IMR-90 (cell line): ENCODE data around the gene FOXK2. TPM values are rescaled to one million over a fixed set of nuclear protein-coding genes. Genes with fewer than 3 reads are reported as not detected.
A peak's percentile ranks its signal among the peaks of the same experiment; 100 is the strongest.

ENCODE experiments used
- ATAC-seq: fragments of 200-7000 bp; cut with Tn5 transposase; 2 replicates; pipeline ENCODE4 v1.9.1; 2020; ENCODE audit warnings: low read depth, mild to moderate bottlenecking, moderate library complexity
- BruUV-seq: library from RNA; stranded (reverse); fragments of 400-500 nt; replicated peaks from 2 replicates; lab custom pipeline; 2021; lab: Mats Ljungman, UMichigan
- CTCF ChIA-PET: fragments of 300-600 bp; formaldehyde crosslinking; extraction: SDS; loops from one replicate; lab custom pipeline; 2021; ENCODE audit warnings: antibody characterized with exemption; lab: Yijun Ruan, JAX
- POLR2A ChIA-PET: fragments of 300-600 bp; sonication (Branson Sonifier 250); formaldehyde crosslinking; loops from one replicate; lab custom pipeline; 2022; ENCODE audit warnings: antibody characterized with exemption; ENCODE audit not compliant: unreplicated experiment; lab: Charles Lee
- DNase-seq: peaks from one replicate; pipeline ENCODE4 v3.0.0; 2013
- H2AFZ ChIP-seq: replicated peaks from 2 replicates; pipeline ENCODE3; 2013; ENCODE audit warnings: low read length, mild to moderate bottlenecking; ENCODE audit not compliant: poor library complexity
- H2AK5ac ChIP-seq: 2 replicates; pipeline ENCODE4 v1.6.1; 2013; ENCODE audit warnings: low read depth, low read length, inconsistent platforms
- H2AK9ac ChIP-seq: replicated peaks from 2 replicates; pipeline ENCODE3; 2013; ENCODE audit warnings: mild to moderate bottlenecking, low read depth, low read length, moderate library complexity; ENCODE audit not compliant: poor library complexity
- H2BK120ac ChIP-seq: 2 replicates; pipeline ENCODE4 v1.6.1; 2013; ENCODE audit warnings: low read depth, low read length, inconsistent platforms
- H2BK15ac ChIP-seq: 3 replicates; pipeline ENCODE4 v1.6.1; 2013; ENCODE audit warnings: low read depth, low read length, inconsistent platforms
- H2BK20ac ChIP-seq: 2 replicates; pipeline ENCODE4 v1.6.1; 2013; ENCODE audit warnings: low read depth, mild to moderate bottlenecking, inconsistent platforms, low read length, moderate library complexity
- H2BK5ac ChIP-seq: 2 replicates; pipeline ENCODE4 v1.6.1; 2013; ENCODE audit warnings: mild to moderate bottlenecking, low read depth, low read length, inconsistent platforms; ENCODE audit not compliant: poor library complexity, severe bottlenecking
- H3K14ac ChIP-seq: replicated peaks from 2 replicates; pipeline ENCODE4 v1.6.1; 2013; ENCODE audit warnings: low read depth, low read length, inconsistent platforms
- H3K18ac ChIP-seq: 2 replicates; pipeline ENCODE4 v1.6.1; 2013; ENCODE audit warnings: low read depth, low read length, control low read depth
- H3K23ac ChIP-seq: 2 replicates; pipeline ENCODE4 v1.6.1; 2013; ENCODE audit warnings: low read depth, low read length, inconsistent platforms
- H3K27ac ChIP-seq: 2 replicates; pipeline ENCODE4 v1.5.1; 2013; ENCODE audit warnings: mild to moderate bottlenecking, control low read depth, low read length; ENCODE audit not compliant: insufficient read depth
- H3K27me3 ChIP-seq: 2 replicates; pipeline ENCODE4 v1.6.1; 2013; ENCODE audit warnings: low read length; ENCODE audit not compliant: control insufficient read depth, insufficient read depth
- H3K36me3 ChIP-seq: 2 replicates; pipeline ENCODE4 v1.6.1; 2013; ENCODE audit warnings: low read length, mixed read lengths; ENCODE audit not compliant: control insufficient read depth, insufficient read depth
- H3K4ac ChIP-seq: 2 replicates; pipeline ENCODE4 v1.6.1; 2013; ENCODE audit warnings: low read depth, low read length, inconsistent platforms
- H3K4me1 ChIP-seq: 2 replicates; pipeline ENCODE4 v1.6.1; 2013; ENCODE audit warnings: low read length, mixed read lengths; ENCODE audit not compliant: control insufficient read depth, insufficient read depth
- H3K4me2 ChIP-seq: 2 replicates; pipeline ENCODE4 v1.6.1; 2013; ENCODE audit warnings: low read depth, mild to moderate bottlenecking, control low read depth, low read length, moderate library complexity
- H3K4me3 ChIP-seq: 2 replicates; pipeline ENCODE4 v1.5.1; 2013; ENCODE audit warnings: low read depth, mild to moderate bottlenecking, control low read depth, low read length, moderate library complexity; ENCODE audit not compliant: insufficient read depth
- H3K56ac ChIP-seq: 2 replicates; pipeline ENCODE4 v1.6.1; 2013; ENCODE audit warnings: low read length, inconsistent platforms; ENCODE audit not compliant: insufficient read depth; ENCODE audit errors: extremely low read depth
- H3K79me1 ChIP-seq, 2 experiments: 2 replicates each; pipeline ENCODE4 v1.6.1; 2013; ENCODE audit warnings: low read length in 2 of 2, inconsistent platforms in 1 of 2, low read depth in 1 of 2
- H3K9ac ChIP-seq: 2 replicates; pipeline ENCODE4 v1.6.1; 2013; ENCODE audit warnings: low read depth, low read length, control low read depth
- H3K9me1 ChIP-seq: 2 replicates; pipeline ENCODE4 v1.6.1; 2013; ENCODE audit warnings: low read length, inconsistent platforms; ENCODE audit not compliant: insufficient read depth
- H3K9me3 ChIP-seq: 2 replicates; pipeline ENCODE4 v1.6.1; 2013; ENCODE audit warnings: low read length; ENCODE audit not compliant: control insufficient read depth, insufficient read depth
- H4K20me1 ChIP-seq: 2 replicates; pipeline ENCODE4 v1.6.1; 2013; ENCODE audit warnings: low read length, inconsistent platforms; ENCODE audit not compliant: insufficient read depth
- H4K5ac ChIP-seq: 2 replicates; pipeline ENCODE4 v1.6.1; 2013; ENCODE audit warnings: mild to moderate bottlenecking, low read depth, low read length, control low read depth
- H4K8ac ChIP-seq, 2 experiments: 2 replicates each; pipeline ENCODE4 v1.6.1; 2013; ENCODE audit warnings: low read depth in 2 of 2, low read length in 2 of 2, control low read depth in 1 of 2, inconsistent platforms in 1 of 2
- H4K91ac ChIP-seq: 2 replicates; pipeline ENCODE4 v1.6.1; 2013; ENCODE audit warnings: low read depth, low read length, inconsistent platforms; ENCODE audit not compliant: insufficient read depth
- CEBPB ChIP-seq: IDR thresholded peaks from 2 replicates; pipeline ENCODE4 v1.6.1; 2012; ENCODE audit warnings: low read depth, low read length, improper control_type of control experiment
- FOS ChIP-seq: fragments of 150-350 bp; IDR thresholded peaks from 2 replicates; pipeline ENCODE4 v1.6.1; 2016; ENCODE audit warnings: low read depth, low read length
- MAFK ChIP-seq: IDR thresholded peaks from 2 replicates; pipeline ENCODE4 v1.6.1; 2012; ENCODE audit warnings: low read depth, low read length, improper control_type of control experiment
- MAZ ChIP-seq: IDR thresholded peaks from 2 replicates; pipeline ENCODE4 v1.6.1; 2012; ENCODE audit warnings: low read depth, mild to moderate bottlenecking, low read length, improper control_type of control experiment, moderate library complexity, borderline replicate concordance
- MXI1 ChIP-seq: IDR thresholded peaks from 2 replicates; pipeline ENCODE4 v1.6.1; 2012; ENCODE audit warnings: low read depth, mild to moderate bottlenecking, low read length, moderate library complexity, borderline replicate concordance
- USF2 ChIP-seq: fragments of 150-350 bp; IDR thresholded peaks from 2 replicates; pipeline ENCODE4 v1.6.1; 2017; ENCODE audit warnings: mild to moderate bottlenecking, antibody characterized with exemption, low read length, low read depth
- WGBS, 2 experiments: methylation state at CpG; one replicate each; pipeline versions ENCODE4 v1.1.5 to v1.1.7; 2013; ENCODE audit warnings: missing lambda C conversion rate in 2 of 2; ENCODE audit not compliant: insufficient read length in 1 of 2; ENCODE audit errors: extremely low coverage in 2 of 2; 5-methylcytosine and 5-hydroxymethylcytosine counted together
- dilution Hi-C: fragments of 300-500 bp; cut with HindIII; formaldehyde crosslinking; loops from one replicate; pipeline ENCODE4 v1.14.3; 2018; ENCODE audit warnings: low sequenced_read_pairs; ENCODE audit not compliant: unreplicated experiment
- in situ Hi-C: fragments of 300-500 bp; cut with MboI; formaldehyde crosslinking; loops from 3 replicates; pipeline ENCODE4 v1.14.3; 2019; ENCODE audit warnings: low sequenced_read_pairs, inconsistent platforms, mixed read lengths
- intact Hi-C: fragments of 100-400 bp; cut with micrococcal nuclease; formaldehyde crosslinking; loops from 2 replicates; pipeline ENCODE4 v1.10.0; 2022
- polyA plus RNA-seq, 3 experiments: library from polyadenylated mRNA; depleted of rRNA; stranded (reverse); fragments of >200 nt; gene quantifications; 2 replicates each; pipeline ENCODE4 v1.2.3, GENCODE V29; 2012; ENCODE audit warnings: low replicate concordance in 1 of 3
- total RNA-seq: library from RNA; depleted of rRNA; stranded (reverse); fragments of >200 nt; gene quantifications from 2 replicates; pipeline ENCODE4 v1.2.3, GENCODE V29; 2012

Gene FOXK2
- total and polyA plus RNA-seq, 2 of the 4 experiments (the other 2 are of a cell fraction), result 12.5 to 20.0 TPM

DNA sequence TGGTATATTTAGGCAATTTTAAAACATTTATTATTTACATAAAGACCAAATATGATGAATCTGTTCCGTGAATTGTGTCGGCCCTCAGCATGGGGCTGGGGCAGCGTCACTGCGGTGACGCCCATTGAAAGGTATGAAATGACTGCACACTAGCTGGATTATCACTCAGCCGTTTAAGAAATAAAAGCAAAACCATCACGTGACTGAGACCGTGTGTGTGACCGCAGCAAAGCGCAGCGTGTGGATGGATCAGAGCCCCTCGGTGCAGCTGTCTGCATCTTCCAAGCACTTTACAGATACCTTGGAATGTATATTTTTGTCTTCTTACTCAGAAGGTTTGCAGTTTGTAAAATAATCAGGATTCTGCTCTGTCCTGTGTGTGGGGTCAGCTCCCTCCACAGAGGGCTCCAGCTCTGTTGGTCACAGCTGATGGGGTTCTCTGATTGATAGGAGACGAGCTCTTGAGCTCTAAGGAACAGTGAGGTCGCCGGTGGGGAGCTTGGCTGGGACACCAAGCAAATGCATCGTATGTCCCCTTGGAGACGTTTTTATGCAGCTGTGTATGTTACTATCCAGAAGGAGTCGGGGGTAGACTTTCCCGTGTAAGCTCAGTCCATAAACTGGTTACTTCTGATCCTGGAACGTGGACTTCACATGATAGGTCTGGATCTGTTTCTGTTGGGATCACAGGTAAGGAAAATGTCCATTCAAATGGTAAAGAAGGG lies 83.6 kb downstream of the FOXK2 start:
- Histone ChIP-seq H2BK5ac (no peak overlapping the region), H2BK20ac (no peak overlapping the region), H2AK5ac (no peak overlapping the region), H3K9me3 (no peaks in the 10 kb centered on the region), H2AK9ac (peak overlapping the region; percentile 48), H3K4me1 (peaks cover 7% of the 10 kb centered on the region), H2AFZ (no peak overlapping the region), H3K27me3 (no peaks in the 10 kb centered on the region), H3K27ac (no peak overlapping the region), H3K56ac (no peak overlapping the region), H3K79me1 (peaks cover 23 to 78% of the 10 kb centered on the region in 2 experiments), H4K5ac (no peak overlapping the region), H3K18ac (no peak overlapping the region), H3K23ac (no peak overlapping the region), H3K14ac (no peak overlapping the region), H3K4ac (no peak overlapping the region), H4K91ac (no peak overlapping the region), H3K36me3 (peaks cover 67% of the 10 kb centered on the region), H3K9me1 (peaks cover 11% of the 10 kb centered on the region), H4K8ac (no peak overlapping the region), H3K9ac (no peak overlapping the region), H2BK120ac (no peak overlapping the region), H3K4me2 (no peak overlapping the region), H3K4me3 (no peak overlapping the region), H2BK15ac (no peak overlapping the region), H4K20me1 (peaks cover 12% of the 10 kb centered on the region)
- ChIA-PET CTCF (interaction anchor here (0.7 kb wide), 1 partner anchor 80 kb away, joined by 5 read pairs; no protein-coding TSS in a partner anchor), POLR2A (no interaction called here)
- in situ Hi-C loops, result no loop called here
- intact Hi-C loops, result no loop called here
- WGBS, 2 experiments, result 88% methylated on average over 8 of the region's 20 CpGs; no CpG with 5 or more reads in 1 of the 2 experiments
- TF ChIP-seq MXI1 (no peak), MAFK (no peak), CEBPB (no peak), USF2 (peak; percentile 34; the same call in 1 of the 2 replicates), FOS (no peak), MAZ (no peak)
- no peak; the same call in 1 of the 2 replicates for ATAC-seq
- peak; percentile 44 for DNase-seq
- no TSS peak for BruUV-seq
- dilution Hi-C loops, result no loop called here
